Stimulated activated CD4-positive, alpha-beta T cell treated with anti-CD3 and anti-CD28 coated beads, Interleukin-12 subunit alpha, Interleukin-12 subunit beta, amount 100 ng/mL, for 4 hours (primary cell): ENCODE measurements around the gene YEATS4.

Experiments
- DNase-seq: peaks from one replicate; pipeline ENCODE4 v3.0.0-alpha.2; 2020

YEATS4 gene

DNA sequence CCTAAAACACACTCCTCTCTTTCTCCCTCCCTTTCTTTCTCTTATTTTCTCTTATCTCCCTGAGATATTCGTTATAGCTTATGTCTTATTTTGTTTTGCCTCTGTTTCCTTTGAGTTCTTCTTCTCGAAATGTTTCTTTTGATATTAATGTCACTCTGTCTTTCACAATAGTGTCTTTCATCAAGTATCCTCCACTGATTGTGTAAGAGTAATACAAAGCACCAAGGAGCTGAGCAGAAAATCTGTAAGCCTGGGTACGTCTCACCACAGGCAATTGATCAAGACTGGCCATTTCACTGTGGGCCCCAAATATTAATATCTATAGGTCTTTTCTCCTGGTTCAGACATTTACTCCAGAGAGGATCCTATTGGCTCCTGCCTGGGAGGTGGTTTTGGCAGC is 16.2 kb upstream of the YEATS4 start:
- no peak for DNase-seq

DNA sequence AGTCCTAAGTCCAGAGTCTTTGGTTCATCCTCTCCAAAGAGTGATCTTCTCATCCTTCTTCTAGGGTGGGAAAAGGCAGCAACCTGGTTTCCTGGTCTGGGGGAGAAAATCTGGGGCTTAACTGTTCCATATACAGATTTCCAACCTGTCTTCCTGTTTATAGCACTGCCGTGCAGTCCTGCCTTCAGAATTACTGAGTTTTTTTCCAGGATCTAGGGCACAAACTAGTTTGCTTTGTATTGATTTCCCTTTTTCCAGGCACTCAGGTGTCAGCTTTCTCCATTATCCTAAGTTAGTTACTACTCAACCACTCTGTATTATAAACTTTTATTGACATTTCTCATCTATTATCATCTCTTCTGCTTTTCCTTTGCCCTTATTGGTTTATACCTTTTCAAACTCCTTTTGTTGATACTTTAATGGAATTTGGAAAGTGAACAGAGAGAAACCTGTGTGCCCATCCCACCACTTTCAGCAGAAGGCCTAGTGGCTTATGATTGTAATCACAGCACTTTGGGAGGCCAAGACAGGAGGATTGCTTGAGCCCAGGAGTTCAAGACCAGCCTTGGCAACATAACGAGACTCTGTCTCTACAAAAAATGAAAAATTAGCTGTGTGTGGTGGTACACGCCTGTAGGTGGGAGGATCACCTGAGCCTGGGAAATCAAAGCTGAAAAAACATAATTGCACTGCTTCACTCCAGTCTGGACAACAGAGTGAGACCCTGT is 15.5 kb upstream of the YEATS4 start:
- no peak for DNase-seq

DNA sequence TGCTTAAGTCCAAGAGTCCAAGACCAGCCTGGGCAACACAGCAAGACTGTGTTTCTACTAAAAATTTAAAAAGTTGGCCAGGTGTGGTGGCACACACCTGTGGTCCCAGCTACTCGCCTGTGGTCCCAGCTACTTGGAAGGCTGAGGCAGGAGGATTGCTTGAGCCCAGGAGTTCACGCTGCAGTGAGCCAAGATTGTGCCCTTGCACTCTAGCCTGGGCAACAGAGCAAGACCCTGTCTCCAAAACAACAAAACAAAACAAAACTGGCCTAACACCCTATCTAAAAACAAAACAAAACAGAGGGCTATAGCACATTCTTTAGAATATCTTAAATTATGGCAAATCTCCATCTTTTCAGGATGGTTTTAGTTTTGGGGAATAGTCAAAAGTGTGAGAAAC is 14.5 kb upstream of the YEATS4 start:
- DNase-seq: no peak

DNA sequence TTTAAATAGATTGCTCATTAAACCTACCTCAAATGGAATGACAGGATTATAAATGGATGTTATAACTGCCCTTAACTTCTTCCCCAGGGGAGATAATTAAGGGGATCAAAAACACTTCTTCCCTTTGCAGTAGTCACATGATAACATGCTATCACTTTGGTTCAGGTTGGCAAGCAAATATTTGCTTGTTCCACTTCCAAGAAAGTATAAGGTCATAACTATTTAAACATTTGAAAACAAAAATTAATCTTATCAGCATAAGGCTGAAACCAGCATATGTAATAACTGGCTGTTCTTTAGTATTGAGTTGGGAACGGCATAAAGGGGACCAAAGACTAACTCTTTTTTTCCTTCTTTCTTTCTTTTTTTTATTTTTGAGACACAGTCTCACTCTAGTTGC is 13.8 kb upstream of the YEATS4 start:
- no peak for DNase-seq

DNA sequence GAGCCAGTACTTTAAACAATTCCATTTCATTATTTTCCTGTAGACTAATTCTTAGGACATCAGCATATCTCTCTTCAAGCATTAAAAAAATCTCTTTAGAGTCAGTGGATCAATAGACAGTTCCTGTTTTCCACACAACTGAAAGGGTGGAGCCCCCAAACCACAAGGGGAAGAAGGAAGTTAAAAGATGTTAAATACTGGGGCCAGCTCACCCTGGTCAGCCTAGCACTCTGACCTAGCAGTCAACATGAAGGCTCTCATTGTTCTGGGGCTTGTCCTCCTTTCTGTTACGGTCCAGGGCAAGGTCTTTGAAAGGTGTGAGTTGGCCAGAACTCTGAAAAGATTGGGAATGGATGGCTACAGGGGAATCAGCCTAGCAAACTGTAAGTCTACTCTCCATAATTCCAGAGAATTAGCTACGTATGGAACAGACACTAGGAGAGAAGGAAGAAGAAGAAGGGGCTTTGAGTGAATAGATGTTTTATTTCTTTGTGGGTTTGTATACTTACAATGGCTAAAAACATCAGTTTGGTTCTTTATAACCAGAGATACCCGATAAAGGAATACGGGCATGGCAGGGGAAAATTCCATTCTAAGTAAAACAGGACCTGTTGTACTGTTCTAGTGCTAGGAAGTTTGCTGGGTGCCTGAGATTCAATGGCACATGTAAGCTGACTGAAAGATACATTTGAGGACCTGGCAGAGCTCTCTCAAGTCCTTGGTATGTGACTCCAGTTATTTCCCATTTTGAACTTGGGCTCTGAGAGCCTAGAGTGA is 11.2 kb upstream of the YEATS4 start, which contains the start of gene LYZ:
TSS of gene LYZ (plus strand) at position 220 of the 777 bp plus-strand sequence. CDS start at position 248, 28 bp downstream.
- DNase-seq: no peak

DNA sequence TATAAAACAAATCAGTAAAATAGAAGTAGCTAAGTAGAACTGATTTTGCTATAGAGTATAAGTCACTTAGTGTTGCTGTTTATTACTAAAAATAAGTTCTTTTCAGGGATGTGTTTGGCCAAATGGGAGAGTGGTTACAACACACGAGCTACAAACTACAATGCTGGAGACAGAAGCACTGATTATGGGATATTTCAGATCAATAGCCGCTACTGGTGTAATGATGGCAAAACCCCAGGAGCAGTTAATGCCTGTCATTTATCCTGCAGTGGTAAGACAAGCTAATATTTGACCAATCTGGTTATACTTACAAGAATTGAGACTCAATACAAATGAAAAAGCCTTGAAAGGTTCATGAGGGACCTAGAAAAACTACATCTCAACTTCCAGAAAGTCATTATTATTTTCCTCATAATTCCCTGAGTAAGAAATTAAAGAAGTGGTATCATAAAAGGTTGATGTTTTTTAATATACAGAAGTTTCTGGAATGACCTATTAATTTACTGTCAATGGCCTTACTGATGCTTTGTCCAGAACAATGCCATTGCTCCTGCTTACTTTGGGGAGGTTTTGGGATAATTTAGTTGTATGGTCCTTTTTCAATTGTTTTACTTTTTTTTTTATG is 9.4 kb upstream of the YEATS4 start:
- DNase-seq: no peak

DNA sequence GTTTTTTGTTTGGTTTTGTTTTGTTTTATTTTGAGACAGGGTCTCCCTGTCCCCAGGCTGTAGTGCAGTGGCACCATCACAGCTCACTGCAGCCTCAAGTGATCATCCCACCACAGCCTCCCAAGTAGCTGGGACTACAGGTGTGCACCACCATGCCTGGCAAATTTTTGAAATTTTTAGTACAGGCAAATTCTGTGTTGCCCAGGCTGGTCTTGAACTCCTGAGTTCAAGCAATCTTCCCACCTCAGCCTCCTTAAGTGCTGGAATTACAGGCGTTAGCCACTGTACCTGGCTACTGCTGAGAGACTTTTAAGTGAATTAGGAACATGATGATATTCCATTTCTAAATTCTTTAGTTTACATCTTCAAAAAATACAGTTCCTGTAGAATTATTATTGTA is 8.8 kb upstream of the YEATS4 start:
- no peak for DNase-seq

DNA sequence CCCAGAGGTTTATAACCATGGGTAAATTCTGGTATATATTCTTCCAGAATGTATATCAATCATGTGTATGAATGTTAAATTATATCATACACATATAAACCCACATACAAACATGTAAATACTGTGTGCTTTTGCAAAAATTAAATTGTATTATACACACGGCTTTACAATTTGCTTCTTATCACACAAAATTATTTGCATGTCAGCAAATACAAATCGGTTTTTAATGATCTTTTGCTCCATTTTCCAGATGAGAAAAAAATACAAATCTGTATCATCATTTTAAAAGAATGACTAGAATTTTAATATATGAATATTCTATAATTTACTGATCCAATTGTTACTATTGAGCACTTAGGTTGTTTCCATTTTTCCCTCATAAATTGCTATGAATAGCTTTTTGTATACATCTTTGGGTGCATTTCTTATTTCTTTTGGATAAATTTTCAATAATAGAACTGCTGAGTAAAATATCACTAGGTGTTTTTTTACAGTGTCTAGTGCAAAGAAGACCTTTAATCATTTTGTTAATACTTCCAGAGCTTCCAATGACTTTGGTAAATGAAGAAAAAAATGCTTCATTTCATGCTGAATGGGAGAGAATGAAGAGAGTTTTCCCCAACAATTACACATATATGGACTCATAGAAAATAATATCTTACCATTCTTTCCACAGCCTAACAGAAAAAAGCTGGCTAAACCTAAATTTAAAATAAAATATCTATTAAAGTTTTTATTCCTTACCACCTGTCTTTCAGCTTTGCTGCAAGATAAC is 7.9 kb upstream of the YEATS4 start:
- DNase-seq: no peak

DNA sequence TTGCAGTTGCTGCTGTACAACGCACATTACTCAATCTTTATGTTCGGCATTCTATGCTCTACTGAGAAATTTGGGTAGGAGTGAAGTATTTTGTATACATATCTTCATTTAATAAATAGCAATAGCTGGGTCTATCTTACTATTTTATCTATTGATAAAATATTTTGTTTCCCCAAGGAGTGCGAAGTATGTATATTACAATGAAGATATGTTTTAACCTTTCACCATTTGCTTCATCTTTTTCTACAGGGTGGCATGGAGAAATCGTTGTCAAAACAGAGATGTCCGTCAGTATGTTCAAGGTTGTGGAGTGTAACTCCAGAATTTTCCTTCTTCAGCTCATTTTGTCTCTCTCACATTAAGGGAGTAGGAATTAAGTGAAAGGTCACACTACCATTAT is 6.6 kb upstream of the YEATS4 start:
- DNase-seq: no peak

DNA sequence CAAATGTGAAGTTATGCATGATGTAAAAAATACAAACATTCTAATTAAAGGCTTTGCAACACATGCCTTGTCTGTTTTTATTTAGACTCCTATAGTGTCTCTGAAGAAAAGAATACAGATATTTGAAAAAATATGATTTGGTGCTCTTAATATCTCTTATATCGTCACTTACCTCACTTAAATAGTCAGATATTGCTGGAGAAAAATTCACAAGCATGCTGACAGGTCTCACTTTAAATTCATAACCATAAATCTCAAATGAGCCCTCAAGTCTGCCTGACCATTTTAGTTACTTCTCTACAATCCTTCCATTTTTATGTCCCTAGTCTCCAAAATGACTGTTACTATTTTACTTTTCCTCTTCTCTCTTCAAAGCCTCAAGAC is 5.4 kb upstream of the YEATS4 start:
- DNase-seq: no peak

DNA sequence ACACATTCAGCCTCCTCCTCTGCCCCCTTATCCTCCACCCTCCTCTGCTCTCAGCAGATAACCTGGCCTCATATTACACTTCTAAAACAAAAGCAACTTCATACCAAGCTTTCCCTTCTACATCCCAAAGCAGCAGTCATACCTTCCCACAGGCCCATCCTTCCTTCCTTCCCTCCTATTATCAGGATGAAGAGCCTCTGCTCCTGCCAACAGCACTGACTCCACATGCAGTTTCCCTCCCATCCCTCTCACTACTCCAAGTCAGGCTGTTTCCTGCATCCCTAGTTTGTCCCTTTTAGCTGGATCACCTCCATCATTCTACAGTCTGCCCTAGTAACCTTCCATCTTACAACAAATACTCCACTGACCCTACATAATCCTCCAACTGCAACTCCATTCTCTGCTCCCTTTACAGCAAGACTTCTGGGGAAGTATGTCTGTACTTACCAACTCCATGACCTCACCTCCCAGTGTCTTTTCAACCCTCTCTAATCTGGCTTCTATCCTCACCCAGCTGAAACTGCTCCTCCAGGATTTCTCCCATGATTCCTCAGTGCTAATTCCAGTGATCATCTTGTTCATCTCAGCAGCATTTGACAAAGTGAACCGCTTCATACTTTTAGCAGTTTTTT is 4.9 kb upstream of the YEATS4 start:
- no peak for DNase-seq

DNA sequence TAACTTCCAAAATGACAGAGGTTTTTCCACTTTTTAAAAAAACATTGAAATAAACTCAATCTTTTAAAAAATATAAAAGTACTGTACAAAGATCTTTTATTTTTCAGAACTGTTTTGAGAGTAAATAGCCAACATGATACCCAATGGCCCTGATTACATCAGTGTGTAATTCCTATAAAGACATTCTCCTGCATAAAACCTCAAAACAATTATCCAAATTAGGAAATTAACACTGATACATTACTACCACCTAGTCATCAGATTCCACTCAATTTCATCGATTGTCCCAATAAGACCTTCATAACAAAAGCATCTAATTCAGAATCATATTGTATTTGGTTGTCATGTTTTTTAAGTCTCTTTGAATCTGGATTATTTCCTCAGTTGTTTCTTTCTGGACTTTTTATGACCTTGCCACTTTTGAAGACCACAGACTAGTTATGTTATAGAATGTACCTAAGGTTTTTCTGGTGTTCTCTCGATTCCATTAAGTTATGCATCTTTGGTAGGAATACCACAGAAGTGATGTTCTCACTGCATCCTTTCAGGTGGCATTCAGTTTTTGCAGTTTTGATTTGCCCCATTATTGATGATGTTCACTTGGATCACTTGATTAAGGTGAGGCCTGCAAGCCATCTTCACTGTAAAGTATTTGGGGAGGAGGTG is 4.0 kb upstream of the YEATS4 start:
- no peak for DNase-seq

DNA sequence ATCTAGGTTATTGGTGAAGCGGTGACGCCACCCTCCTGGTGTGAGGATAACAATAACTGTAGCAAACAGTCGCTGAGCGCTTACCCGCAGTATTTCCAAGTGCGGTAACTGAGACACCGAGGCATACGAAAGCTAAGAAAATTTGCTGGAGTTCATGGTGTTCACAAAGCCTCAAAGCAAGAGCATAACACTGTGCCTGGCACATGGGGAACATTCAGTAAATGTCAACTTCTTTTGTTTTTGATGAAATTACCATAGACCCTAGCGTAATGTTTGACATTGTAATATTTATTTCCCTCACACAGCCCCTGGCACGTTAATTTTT is 767 bp downstream of the YEATS4 start:
- DNase-seq: no peak

DNA sequence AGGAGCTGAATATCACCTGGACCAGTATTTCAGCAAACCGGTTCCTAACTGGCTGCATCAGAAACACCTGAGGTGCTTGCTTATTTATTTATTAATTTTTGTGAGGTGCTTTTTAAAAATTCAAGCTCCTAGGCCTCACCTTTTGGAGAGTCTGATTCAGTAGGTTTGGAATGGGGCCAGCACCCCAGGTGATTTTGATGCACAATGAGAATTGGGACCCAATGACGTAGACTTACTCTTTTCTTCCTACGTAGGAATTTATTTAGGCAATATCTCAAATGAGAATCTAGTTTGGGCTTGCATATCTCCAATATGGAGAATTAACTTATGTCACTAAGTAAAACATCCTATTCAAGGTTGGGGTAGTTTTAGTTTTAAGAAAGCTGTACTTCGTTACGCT is 7.3 kb downstream of the YEATS4 start:
- DNase-seq: no peak

DNA sequence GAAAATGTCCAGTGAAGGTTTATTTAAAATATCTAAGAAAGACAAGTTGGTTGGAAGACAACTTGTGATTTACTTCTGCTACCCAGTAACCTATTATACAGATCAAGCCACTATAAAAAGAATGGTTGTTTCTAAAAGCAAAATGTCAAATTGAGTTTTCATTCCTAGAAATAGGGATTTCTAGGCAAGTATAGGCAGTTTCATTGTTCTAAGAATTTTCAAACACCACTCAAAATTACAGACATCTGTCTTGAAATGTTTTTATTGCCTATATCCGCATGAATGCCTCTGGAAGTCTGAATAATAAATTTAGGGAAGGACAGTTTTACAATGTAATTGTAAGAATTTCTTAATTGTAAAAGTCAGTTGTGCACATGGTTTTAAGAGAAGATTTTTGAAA is 8.6 kb downstream of the YEATS4 start:
- DNase-seq: no peak

DNA sequence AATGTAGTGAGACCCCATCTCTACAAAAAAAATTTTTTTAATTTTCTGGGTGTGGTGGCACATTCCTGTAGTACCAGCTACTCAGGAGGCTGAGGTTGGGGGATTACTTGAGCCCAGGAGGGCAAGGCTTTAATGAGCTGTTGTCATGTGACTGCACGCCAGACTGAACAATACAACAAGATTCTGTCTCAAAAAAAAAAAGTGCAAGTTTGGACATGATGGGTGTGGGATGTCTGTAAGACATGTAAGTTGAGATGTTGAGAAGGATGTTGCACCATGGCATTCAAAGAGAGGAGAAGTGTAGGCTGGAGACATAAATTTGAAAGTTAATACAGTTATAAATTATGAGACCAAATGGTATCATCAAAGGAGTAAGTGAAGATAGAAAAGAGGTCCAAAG is 23.5 kb downstream of the YEATS4 start:
- no peak for DNase-seq

DNA sequence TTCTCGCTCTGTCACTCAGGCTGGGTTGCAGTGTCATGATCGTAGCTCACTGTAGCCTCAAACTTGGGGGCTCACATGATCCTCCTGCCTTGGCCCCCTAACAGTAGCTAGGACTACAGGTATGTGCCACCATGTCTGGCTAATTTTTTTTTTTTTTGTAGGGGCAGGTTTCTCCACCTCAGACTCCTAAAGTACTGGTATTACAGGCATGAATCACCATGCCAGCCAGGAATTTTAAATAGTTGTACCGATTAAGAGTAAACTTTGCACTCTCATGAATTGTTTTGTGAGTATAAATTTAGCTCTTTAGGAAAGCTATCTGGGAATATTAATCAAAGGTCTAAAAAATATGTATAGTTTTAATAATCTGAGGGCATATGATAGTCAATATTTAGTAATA is 25.5 kb downstream of the YEATS4 start:
- DNase-seq: no peak

DNA sequence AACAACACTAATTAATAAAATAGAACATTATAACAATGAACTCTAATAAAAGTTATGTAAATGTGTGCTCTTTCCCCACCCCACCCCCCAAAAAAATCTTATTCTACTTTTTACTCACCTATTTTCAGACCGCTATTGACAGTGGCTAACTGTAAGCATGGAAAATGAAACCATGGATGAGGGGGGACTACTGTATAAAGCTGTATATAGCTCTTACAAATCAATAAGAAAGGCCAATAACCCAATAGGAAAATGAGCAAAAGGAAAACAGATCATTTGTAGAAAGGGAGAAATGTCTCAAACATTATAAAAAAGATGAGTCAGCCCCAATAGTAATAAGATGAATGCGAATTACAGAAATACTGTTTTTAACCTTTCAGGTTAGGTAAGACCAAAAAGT is 27.4 kb downstream of the YEATS4 start:
- no peak for DNase-seq

DNA sequence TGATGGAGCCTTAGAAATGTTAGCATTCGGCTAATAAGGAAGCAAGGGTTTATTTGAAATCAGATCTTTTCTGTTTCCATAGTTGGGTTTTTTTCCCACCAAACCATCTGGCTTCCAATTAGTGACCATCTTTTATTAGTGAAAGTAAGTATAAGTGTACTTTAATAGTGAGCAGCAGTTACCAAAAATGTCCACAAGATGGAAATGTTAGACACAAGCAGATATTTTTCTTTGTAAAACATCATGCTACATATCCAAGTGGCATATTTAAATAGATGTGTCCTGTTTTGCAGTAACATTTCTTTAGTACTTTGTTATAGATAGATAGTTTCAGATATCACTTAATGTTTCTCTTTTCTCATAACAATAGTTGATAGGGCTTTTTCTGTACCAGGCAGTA is 28.8 kb downstream of the YEATS4 start:
- DNase-seq: no peak

DNA sequence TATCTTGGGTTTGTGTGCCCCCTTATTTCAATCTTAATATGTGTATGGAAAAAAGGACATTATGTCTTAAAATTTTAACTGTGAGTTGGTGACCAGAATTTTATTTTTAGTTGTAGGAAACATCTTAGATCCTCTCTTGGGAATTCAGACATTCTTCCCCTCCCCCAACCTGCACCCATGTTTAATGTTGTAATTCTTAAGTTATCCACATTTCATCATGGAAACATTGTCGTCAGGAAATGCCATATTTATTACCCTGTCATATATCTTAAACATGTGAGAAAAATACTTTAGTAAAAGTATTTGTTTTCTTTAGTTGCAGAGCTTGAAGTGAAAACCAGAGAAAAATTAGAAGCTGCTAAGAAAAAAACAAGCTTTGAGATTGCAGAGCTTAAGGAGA is 30.3 kb downstream of the YEATS4 start:
- DNase-seq: no peak

DNA sequence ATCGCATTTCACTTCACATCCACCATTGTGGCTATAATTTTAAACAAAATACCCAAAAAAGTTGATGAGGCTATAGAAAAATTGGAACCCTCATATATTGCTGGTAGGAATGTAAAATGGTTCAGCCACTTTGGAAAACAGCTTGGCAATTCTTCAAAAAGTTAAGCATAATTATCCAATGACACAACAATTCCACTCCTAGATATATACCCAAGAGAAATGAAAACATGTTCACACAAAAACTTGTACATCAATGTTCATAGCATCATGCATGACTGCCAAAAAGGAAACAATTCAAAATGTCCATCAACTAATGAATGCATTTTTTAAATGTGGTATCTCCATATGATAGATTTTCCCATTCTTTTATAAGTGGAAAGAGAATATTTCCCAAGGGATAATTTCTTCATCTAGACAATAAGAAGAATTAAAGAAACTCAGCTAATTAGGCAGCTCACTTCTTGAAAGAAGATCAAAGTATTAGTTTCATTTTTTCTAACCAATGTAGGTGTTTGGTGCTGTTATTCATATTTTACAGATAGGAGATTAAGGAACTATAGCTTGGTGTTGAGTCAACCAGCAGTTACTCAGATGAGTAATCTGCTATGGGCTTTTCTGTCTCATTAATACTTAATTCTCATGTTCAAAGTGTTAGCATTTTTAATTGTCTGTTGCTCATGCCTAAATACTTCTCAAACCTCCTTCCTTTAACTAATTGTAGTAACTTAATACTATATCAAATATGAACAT is 32.8 kb downstream of the YEATS4 start:
- DNase-seq: no peak

DNA sequence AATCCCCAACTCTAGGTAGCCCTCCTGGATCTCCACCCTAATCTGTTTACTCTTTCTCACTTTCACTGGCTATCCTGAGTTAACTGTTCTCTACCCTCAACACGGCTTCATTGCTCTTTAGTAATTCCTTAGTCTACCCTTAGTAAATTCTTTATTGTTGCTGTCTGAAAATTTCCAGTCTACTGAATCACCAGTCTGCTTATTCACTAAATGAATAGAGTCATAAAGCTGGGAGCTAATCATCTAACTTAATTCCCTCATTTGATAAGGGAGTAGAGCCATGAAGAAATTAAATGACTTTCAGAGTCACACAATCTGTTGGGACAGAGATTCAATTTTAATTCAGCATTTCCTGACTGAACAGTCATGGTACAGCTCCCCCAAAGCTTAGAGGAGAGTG is 36.5 kb downstream of the YEATS4 start:
- DNase-seq: no peak
